Hepatocyte (in vitro differentiated cells): ENCODE data around the gene TCEA3.

Experiments
- CTCF ChIP-seq: fragments of 200-600 bp; sonication (generic); IDR thresholded peaks from 2 replicates; pipeline ENCODE4 v1.5.1; 2016; ENCODE audit warnings: antibody characterized with exemption, mild to moderate bottlenecking; ENCODE audit not compliant: poor library complexity
- EZH2 ChIP-seq: fragments of 200-600 bp; sonication (generic); IDR thresholded peaks from 2 replicates; pipeline ENCODE4 v1.6.1; 2016; ENCODE audit warnings: antibody characterized with exemption, mild to moderate bottlenecking, borderline replicate concordance
- EZH2phosphoT487 ChIP-seq: fragments of 200-600 bp; sonication (generic); IDR thresholded peaks from one replicate; pipeline ENCODE4 v1.6.1; 2018; ENCODE audit warnings: antibody characterized with exemption, mild to moderate bottlenecking, low read depth, moderate library complexity; ENCODE audit not compliant: unreplicated experiment, severe bottlenecking

GRCh38 chr1:23444104-23444533 is 19.6 kb upstream of the TCEA3 start:
- no peak for TF ChIP-seq CTCF
- no peak for TF ChIP-seq EZH2phosphoT487
- TF ChIP-seq EZH2: no peak
